H9 (cell line): ENCODE measurements around the gene RETN. TPM values are rescaled to one million over a fixed set of nuclear protein-coding genes. Genes with fewer than 3 reads are reported as not detected.

Source experiments
- DNase-seq: peaks from one replicate; pipeline ENCODE4 v3.0.0-alpha.2; 2017
- H2AFZ ChIP-seq: one replicate; pipeline ENCODE4 v1.6.1; 2013; ENCODE audit warnings: mild to moderate bottlenecking, low read length, control low read depth, moderate library complexity
- H2AK5ac ChIP-seq: 2 replicates; pipeline ENCODE4 v1.6.1; 2013; ENCODE audit warnings: low read length, control low read depth, mixed read lengths; ENCODE audit not compliant: insufficient read length
- H2BK120ac ChIP-seq: one replicate; pipeline ENCODE4 v1.6.1; 2013; ENCODE audit warnings: low read depth, mild to moderate bottlenecking, low read length, control low read depth, inconsistent platforms; ENCODE audit not compliant: poor library complexity, severe bottlenecking
- H2BK12ac ChIP-seq: 2 replicates; pipeline ENCODE4 v1.6.1; 2013; ENCODE audit warnings: low read length, control low read depth, mixed read lengths, low read depth; ENCODE audit not compliant: insufficient read length
- H2BK15ac ChIP-seq: 2 replicates; pipeline ENCODE4 v1.6.1; 2013; ENCODE audit warnings: low read depth, low read length, control low read depth
- H2BK20ac ChIP-seq: one replicate; pipeline ENCODE4 v1.6.1; 2013; ENCODE audit warnings: low read depth, mild to moderate bottlenecking, low read length, control low read depth, inconsistent platforms; ENCODE audit not compliant: poor library complexity, severe bottlenecking
- H2BK5ac ChIP-seq: 2 replicates; pipeline ENCODE4 v1.6.1; 2013; ENCODE audit warnings: low read length, control low read depth, mixed read lengths; ENCODE audit not compliant: insufficient read length
- H3K14ac ChIP-seq: 2 replicates; pipeline ENCODE4 v1.6.1; 2013; ENCODE audit warnings: low read length, control low read depth; ENCODE audit not compliant: insufficient read depth
- H3K18ac ChIP-seq: 2 replicates; pipeline ENCODE4 v1.6.1; 2013; ENCODE audit warnings: low read depth, mild to moderate bottlenecking, mixed read lengths, low read length, control low read depth; ENCODE audit not compliant: insufficient read length
- H3K23ac ChIP-seq: 2 replicates; pipeline ENCODE4 v1.6.1; 2013; ENCODE audit warnings: low read length, control low read depth, mixed read lengths, low read depth; ENCODE audit not compliant: insufficient read length
- H3K23me2 ChIP-seq: 2 replicates; pipeline ENCODE4 v1.6.1; 2013; ENCODE audit warnings: low read depth, mild to moderate bottlenecking, mixed read lengths, low read length, control low read depth; ENCODE audit not compliant: insufficient read length, poor library complexity, severe bottlenecking
- H3K27ac ChIP-seq: 2 replicates; pipeline ENCODE4 v1.5.1; 2013; ENCODE audit warnings: low read length, control low read depth, mixed read lengths, low read depth; ENCODE audit not compliant: insufficient read length
- H3K27me3 ChIP-seq: 2 replicates; pipeline ENCODE4 v1.6.1; 2013; ENCODE audit warnings: low read length, control low read depth, inconsistent platforms; ENCODE audit not compliant: insufficient read depth
- H3K4ac ChIP-seq: 2 replicates; pipeline ENCODE4 v1.6.1; 2013; ENCODE audit warnings: low read depth, mild to moderate bottlenecking, control low read depth, inconsistent platforms, low read length, moderate library complexity
- H3K4me1 ChIP-seq: 2 replicates; pipeline ENCODE4 v1.6.1; 2013; ENCODE audit warnings: low read length, control low read depth, inconsistent platforms; ENCODE audit not compliant: insufficient read depth
- H3K4me2 ChIP-seq: 2 replicates; pipeline ENCODE4 v1.6.1; 2013; ENCODE audit warnings: low read length, control low read depth, mixed read lengths; ENCODE audit not compliant: insufficient read length, insufficient read depth
- H3K56ac ChIP-seq: 2 replicates; pipeline ENCODE4 v1.6.1; 2013; ENCODE audit warnings: low read depth, mild to moderate bottlenecking, mixed read lengths, low read length, control low read depth; ENCODE audit not compliant: insufficient read length
- H3K79me1 ChIP-seq: 2 replicates; pipeline ENCODE4 v1.6.1; 2013; ENCODE audit warnings: low read depth, mild to moderate bottlenecking, moderate library complexity, low read length, control low read depth, inconsistent platforms; ENCODE audit not compliant: insufficient read depth, poor library complexity, severe bottlenecking
- H3K79me2 ChIP-seq: 2 replicates; pipeline ENCODE4 v1.6.1; 2013; ENCODE audit warnings: low read length, control low read depth, inconsistent platforms; ENCODE audit not compliant: insufficient read depth
- H3K9ac ChIP-seq: 2 replicates; pipeline ENCODE4 v1.6.1; 2013; ENCODE audit warnings: low read length, control low read depth, mixed read lengths; ENCODE audit not compliant: insufficient read length; ENCODE audit errors: extremely low read depth
- H3K9me3 ChIP-seq: one replicate; pipeline ENCODE4 v1.6.1; 2013; ENCODE audit warnings: low read depth, low read length, inconsistent platforms; ENCODE audit not compliant: control insufficient read depth
- H3T11ph ChIP-seq: one replicate; pipeline ENCODE4 v1.6.1; 2013; ENCODE audit warnings: mild to moderate bottlenecking, low read length, control low read depth, inconsistent platforms
- H4K20me1 ChIP-seq: one replicate; pipeline ENCODE4 v1.6.1; 2013; ENCODE audit not compliant: control insufficient read depth, insufficient read length, insufficient read depth
- H4K5ac ChIP-seq: 2 replicates; pipeline ENCODE4 v1.6.1; 2013; ENCODE audit warnings: low read depth, mild to moderate bottlenecking, mixed read lengths, low read length, control low read depth; ENCODE audit not compliant: insufficient read length
- H4K8ac ChIP-seq: replicated peaks from 2 replicates; pipeline ENCODE4 v1.6.1; 2013; ENCODE audit warnings: low read length, control low read depth, mixed read lengths, low read depth; ENCODE audit not compliant: insufficient read length
- H4K91ac ChIP-seq: 2 replicates; pipeline ENCODE4 v1.6.1; 2013; ENCODE audit warnings: low read depth, mild to moderate bottlenecking, moderate library complexity, mixed read lengths, low read length, control low read depth; ENCODE audit not compliant: insufficient read length
- H3K27ac Mint-ChIP-seq, 3 experiments: 2 replicates in 2 of 3; 3 replicates in 1 of 3; pipeline ENCODE4 v1.8.0; 2020 to 2021; ENCODE audit warnings: mixed read lengths in 3 of 3, mild to moderate bottlenecking in 1 of 3, moderate library complexity in 1 of 3
- H3K27me3 Mint-ChIP-seq: 2 replicates; pipeline ENCODE4 v1.8.0; 2021; ENCODE audit warnings: low read depth, mild to moderate bottlenecking, moderate library complexity, mixed read lengths
- H3K36me3 Mint-ChIP-seq, 3 experiments: 2 replicates in 2 of 3; 3 replicates in 1 of 3; pipeline ENCODE4 v1.8.0; 2020 to 2021; ENCODE audit warnings: low read depth in 3 of 3, mixed read lengths in 3 of 3; ENCODE audit not compliant: insufficient read depth in 1 of 3
- H3K4me1 Mint-ChIP-seq, 2 experiments: 2 replicates each; pipeline ENCODE4 v1.8.0; 2020; ENCODE audit warnings: mixed read lengths in 2 of 2
- H3K4me3 Mint-ChIP-seq, 2 experiments: 2 replicates in 1 of 2; 3 replicates in 1 of 2; pipeline ENCODE4 v1.8.0; 2020 to 2021; ENCODE audit warnings: mild to moderate bottlenecking in 2 of 2, mixed read lengths in 2 of 2, moderate library complexity in 1 of 2
- H3K9me3 Mint-ChIP-seq, 2 experiments: 2 replicates in 1 of 2; 3 replicates in 1 of 2; pipeline ENCODE4 v1.8.0; 2020; ENCODE audit warnings: mild to moderate bottlenecking in 2 of 2, mixed read lengths in 2 of 2, moderate library complexity in 1 of 2
- WGBS: extraction: QIAGEN DNeasy Blood & Tissue Kit; methylation state at CpG from one replicate; pipeline ENCODE4 v1.1.7; 2013; ENCODE audit warnings: missing lambda C conversion rate, low lambda C conversion rate, mixed read lengths; ENCODE audit not compliant: insufficient read length; ENCODE audit errors: extremely low coverage; 5-methylcytosine and 5-hydroxymethylcytosine counted together
- total RNA-seq: library from RNA; stranded (reverse); gene quantifications from 2 replicates; pipeline ENCODE4 v1.2.1, GENCODE V29; 2021
- TF ChIP-seq, protein P1 (sequence below): fragments of 200-600 bp; sonication (generic); conservative IDR thresholded peaks from 3 replicates; pipeline ENCODE4 v1.8.0; 2021; ENCODE audit warnings: antibody characterized with exemption, mild to moderate bottlenecking

Gene RETN
- total RNA-seq, 1 experiment from 2014 or later, result not detected

DNA sequence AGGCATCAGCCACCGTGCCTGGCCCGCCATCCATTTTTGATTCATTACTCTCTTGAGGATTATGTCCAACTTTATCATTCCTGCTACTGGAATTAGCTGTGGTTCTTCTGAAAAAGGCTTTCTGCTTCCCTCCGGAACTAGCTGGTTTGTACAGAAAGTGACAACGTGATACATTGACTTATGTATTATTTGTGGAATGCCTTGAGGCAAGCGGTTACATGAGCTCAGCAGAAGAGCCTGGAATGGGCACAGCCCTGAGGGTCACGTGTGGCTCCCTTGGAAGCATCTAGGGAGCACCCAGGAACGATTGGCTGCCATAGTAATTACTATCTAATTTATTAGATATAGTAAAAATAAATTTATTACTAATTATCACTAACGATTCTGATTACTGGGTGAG is 14.4 kb upstream of the RETN start:
- H3K9ac ChIP-seq, result no peak overlapping the region
- H3K23me2 ChIP-seq, result no peaks in the 10 kb centered on the region
- no peak overlapping the region for H4K5ac ChIP-seq
- no peak overlapping the region for H2AK5ac ChIP-seq
- no peak overlapping the region for H3K27ac ChIP-seq
- no peak overlapping the region for H2BK15ac ChIP-seq
- H2BK120ac ChIP-seq, result no peak overlapping the region
- Mint-ChIP-seq H3K27me3 (peaks cover 89% of the 10 kb centered on the region), H3K4me1 (peaks cover 3 to 6% of the 10 kb centered on the region in 2 experiments), H3K36me3 (no peaks in the 10 kb centered on the region), H3K27ac (no peak overlapping the region), H3K9me3 (peaks cover 0 to 3% of the 10 kb centered on the region in 2 experiments; a peak in 2 of 5 replicates), H3K4me3 (no peak overlapping the region)
- H3K4me2 ChIP-seq, result no peak overlapping the region
- H3K79me1 ChIP-seq, result no peaks in the 10 kb centered on the region
- no CpG with 5 or more reads among the region's 8 CpGs for WGBS
- no peak overlapping the region for H2AFZ ChIP-seq
- H3K4me1 ChIP-seq, result no peaks in the 10 kb centered on the region
- no peak overlapping the region for H3K18ac ChIP-seq
- DNase-seq, result no peak
- no peaks in the 10 kb centered on the region for H3K9me3 ChIP-seq
- no peak overlapping the region for H4K8ac ChIP-seq
- H3K23ac ChIP-seq, result no peak overlapping the region
- no peak overlapping the region for H4K91ac ChIP-seq
- no peak overlapping the region for H2BK20ac ChIP-seq
- TF ChIP-seq, protein P1, sequence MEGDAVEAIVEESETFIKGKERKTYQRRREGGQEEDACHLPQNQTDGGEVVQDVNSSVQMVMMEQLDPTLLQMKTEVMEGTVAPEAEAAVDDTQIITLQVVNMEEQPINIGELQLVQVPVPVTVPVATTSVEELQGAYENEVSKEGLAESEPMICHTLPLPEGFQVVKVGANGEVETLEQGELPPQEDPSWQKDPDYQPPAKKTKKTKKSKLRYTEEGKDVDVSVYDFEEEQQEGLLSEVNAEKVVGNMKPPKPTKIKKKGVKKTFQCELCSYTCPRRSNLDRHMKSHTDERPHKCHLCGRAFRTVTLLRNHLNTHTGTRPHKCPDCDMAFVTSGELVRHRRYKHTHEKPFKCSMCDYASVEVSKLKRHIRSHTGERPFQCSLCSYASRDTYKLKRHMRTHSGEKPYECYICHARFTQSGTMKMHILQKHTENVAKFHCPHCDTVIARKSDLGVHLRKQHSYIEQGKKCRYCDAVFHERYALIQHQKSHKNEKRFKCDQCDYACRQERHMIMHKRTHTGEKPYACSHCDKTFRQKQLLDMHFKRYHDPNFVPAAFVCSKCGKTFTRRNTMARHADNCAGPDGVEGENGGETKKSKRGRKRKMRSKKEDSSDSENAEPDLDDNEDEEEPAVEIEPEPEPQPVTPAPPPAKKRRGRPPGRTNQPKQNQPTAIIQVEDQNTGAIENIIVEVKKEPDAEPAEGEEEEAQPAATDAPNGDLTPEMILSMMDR, result no peak
- no peak overlapping the region for H3K56ac ChIP-seq
- H2BK5ac ChIP-seq, result no peak overlapping the region
- no peak overlapping the region for H3T11ph ChIP-seq
- peaks cover 4% of the 10 kb centered on the region; the same call in 1 of the 2 replicates for H3K27me3 ChIP-seq
- no peak overlapping the region for H2BK12ac ChIP-seq
- H4K20me1 ChIP-seq, result no peaks in the 10 kb centered on the region
- no peak overlapping the region for H3K4ac ChIP-seq
- H3K79me2 ChIP-seq, result no peaks in the 10 kb centered on the region
- no peak overlapping the region for H3K14ac ChIP-seq
